DMS153 treated with DMSO at 0.1 percent for 48 hours (cell line): ENCODE data around the gene IL2RA.
"Not testable (repeated sequence)": the region's sequence is repeated elsewhere in the genome, so short reads cannot be mapped to it uniquely, and the experiment has no call there.

Experiments used
- DNase-seq: peaks from one replicate; lab custom pipeline; 2025; ENCODE audit not compliant: unreplicated experiment; lab: John Stamatoyannopoulos, UW

Gene IL2RA

DNA sequence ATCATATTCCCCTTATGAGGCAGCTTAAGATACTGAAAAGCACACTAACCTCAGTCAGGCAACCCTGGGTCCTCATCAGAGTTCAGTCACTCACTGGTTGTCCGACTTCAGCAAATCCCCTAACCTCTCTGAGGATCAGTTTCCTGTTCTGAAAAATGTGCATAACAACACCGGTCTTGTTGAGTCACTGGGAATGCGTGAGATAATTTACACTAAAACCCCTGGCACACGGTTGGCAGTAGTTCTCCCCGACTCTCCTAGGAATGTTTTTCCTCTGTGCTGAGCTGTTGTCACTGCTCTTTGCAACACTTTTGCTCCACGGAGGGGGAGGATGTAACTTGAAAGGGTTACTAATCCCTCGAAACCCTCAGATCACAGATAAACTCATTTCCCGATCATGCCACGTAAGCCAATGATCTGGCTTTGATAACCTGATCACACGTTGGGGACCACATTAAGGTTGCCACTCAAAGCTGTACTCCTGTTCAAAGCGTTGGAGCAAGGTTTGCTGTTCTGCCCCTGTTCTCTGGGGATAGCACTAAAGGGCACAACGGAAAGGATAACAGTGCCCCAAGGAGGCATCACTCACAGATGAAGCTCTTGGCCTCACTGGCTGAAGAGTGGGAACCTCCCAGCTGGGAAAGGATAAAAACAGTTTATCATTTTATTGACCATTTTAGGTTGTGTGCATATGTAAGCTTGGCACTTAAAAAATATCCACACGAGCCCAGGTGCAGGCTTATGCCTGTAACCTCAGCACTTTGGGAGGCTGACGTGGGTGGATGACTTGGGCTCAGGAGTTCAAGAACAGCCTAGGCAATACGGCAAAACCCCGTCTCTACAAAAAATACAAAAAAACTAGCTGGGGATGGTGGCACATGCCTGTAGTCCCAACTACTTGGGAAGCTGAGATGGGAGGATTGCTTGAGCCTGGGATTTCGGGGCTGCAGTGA lies 21.6 kb upstream of the IL2RA start:
- DNase-seq, result no peak

DNA sequence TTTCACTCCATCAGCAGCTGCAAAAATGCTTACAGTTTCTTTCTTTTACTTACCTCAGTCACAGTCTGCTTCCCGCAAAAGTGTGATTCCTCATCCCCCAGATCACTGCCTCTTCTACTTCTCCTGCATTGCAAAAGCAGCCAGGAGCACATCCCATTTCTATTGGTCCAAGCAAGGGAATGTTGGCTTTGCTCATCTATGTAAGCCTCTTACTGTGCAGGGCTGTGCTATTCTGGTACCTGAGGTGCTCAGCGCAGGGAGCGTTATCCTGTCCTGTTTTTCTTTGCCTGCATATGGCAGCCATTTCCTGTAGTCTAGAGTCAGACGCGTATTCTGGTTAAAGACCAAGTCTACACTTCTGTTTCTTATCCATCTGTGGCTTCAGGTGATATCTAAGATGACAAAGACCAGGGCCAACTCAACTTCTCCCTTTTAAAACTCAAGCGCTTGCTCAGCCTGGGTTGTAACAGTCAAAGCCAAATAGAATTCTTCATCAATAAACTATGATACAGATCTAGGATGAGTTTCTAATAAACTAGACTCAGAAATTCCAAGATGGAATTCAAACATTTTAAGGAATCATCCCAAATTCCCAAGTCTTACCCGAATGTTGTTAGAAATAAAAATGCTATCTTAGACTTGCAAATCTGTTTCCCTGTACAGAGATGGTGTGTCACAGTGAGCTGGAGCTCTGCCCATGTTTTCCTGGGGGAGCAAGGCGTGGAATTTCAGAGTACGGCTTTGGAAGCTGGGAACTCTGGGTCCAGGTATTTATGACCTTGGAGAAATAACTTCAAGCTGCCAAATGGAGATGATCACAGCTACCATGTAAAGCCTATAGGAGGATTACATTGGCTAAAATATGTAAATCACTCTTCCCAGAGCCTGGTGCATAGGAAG lies 20.6 kb upstream of the IL2RA start:
- DNase-seq, result no peak

DNA sequence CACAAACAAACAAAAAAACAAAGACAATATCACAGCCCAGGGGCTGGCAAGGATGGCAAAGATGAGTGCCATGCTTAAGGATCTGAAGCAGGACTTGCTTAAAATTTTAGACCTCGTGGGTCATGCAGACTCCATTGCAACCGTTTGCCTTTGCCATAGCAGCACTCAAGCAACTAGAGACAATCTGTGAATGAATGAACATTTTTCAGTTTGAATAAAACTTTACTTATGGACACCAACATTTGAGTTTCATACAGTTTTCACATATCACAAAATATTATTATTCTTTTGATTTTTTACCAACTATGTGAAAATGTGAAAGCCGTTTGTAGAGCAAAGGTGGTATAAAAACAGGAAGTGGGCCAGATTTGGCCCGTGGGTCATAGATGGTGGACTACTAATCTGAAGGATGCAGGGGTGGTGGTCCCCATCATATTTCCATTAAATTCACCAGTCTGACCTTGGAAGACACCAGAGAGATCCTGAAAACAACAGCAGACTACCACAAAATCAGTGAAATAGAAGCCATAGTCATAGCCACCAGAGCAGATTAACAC lies 18.3 kb upstream of the IL2RA start:
- no peak for DNase-seq

DNA sequence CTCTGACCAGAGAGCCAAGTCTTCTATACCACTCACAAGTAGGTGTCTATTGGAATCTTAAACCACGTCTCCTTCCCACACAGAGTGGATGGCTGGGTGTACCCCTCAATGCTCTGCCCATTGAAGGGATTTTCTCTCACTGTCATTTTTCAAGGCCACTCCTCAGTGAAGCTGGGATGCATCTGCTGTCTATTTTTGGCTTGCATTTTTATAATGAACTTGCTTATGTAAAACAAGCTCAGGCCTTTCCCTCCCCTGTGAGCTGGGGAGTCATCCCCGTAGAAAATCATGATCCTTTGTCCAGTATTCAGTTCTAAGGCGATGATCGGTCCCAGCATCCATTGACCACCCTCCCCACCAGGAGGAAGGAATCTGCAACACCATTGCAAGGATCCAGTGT lies 16.9 kb upstream of the IL2RA start:
- no peak for DNase-seq

DNA sequence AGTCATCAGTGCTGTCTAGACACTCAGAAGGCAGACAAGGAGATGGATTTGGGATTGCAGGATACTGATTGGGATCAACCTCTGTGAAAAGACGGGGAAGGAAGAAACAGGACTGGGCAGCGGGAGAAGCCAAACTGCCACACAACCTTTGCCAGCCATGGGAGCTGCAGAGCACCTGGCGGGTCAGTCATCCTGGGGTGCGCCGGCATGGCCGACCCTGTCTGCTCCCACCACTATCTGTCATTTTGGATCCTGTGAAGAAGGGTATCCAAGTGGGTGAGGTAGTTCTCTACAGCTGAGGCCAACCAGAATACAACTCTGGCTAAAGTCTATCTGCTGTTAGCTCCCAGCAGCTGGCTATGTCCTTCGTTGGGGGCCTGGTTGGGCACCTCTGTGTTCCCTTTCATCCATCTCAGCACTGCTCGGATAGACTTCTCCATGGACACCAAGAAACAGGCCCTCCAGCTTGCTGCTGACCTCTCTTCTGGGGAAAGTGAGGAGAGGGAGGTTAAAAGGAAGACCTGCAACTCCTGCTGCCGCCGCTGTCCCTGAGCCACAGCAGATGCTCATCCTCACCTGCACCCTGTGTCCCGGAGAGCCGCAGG lies 15.0 kb upstream of the IL2RA start:
- DNase-seq, result no peak

DNA sequence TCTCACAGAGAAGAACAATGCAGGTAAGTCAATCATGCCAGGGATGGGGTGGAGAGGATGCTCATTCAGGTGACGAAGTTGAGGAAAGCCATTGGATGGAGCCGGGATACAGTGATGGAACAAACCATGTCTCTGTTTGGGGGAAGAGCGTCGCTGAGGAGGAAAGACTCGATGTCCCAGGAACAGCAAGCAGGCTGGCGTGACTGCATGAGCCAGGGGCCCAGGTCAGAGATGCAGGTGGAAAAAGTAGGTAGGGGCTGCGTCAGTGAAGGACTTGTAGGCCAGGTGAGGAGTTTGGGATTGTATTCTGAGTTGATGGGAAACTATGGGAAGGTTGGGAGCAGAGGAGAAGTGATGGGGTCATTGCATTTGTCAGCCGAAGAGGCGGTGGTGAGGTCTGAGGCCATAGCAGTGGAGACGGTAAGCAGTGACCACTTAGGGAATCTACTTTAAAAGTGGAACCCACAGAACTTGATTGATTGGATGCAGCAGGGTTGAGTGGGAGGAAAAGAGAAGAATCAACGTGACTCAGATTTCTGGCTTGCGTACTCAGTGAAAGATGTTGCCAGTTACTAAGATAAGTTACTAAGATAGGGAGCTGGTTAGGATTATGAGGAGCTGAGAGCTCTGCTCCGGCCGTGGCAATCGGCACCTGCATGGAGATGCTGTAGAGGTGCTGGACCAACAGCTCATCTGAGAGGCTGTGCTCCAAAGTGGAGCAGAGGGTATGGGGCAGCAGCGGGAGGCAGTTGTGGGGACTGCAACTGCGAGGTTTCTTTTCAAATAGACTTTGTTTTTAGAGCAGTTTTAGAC lies 12.5 kb upstream of the IL2RA start:
- no peak for DNase-seq

DNA sequence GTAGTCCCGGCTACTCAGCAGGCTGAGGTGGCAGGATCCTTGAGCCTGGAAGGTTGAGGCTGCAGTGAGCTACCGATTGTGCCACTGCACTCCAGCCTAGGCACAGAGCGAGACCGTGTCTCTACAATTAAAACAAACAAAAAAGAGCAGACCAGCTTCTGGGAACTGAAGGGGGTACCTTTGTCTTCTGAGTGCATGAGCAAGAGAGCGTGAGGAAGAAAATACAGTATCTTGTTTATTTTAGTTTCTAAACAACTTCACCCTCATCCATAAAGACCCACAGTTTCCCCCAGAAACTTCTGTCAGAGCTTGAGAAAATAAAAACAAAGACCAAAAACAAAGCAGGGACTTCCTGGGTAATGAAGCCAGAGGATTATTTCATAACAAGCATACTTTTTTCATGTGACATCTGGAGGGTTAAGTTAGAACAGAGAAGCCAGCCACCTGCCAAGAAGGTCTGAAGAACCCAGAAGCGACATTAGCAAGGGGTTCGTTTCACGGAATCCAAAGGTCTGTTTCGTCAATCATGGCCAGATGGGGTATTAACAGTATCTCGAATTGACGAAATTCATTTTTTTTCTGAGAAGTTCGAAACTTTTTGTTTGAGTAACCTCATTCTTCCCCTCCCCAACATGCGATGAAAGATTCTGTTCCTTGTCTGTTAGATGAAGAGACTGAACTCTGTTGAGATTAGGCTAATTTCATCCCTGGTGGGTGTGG lies 10.2 kb upstream of the IL2RA start:
- no peak for DNase-seq

DNA sequence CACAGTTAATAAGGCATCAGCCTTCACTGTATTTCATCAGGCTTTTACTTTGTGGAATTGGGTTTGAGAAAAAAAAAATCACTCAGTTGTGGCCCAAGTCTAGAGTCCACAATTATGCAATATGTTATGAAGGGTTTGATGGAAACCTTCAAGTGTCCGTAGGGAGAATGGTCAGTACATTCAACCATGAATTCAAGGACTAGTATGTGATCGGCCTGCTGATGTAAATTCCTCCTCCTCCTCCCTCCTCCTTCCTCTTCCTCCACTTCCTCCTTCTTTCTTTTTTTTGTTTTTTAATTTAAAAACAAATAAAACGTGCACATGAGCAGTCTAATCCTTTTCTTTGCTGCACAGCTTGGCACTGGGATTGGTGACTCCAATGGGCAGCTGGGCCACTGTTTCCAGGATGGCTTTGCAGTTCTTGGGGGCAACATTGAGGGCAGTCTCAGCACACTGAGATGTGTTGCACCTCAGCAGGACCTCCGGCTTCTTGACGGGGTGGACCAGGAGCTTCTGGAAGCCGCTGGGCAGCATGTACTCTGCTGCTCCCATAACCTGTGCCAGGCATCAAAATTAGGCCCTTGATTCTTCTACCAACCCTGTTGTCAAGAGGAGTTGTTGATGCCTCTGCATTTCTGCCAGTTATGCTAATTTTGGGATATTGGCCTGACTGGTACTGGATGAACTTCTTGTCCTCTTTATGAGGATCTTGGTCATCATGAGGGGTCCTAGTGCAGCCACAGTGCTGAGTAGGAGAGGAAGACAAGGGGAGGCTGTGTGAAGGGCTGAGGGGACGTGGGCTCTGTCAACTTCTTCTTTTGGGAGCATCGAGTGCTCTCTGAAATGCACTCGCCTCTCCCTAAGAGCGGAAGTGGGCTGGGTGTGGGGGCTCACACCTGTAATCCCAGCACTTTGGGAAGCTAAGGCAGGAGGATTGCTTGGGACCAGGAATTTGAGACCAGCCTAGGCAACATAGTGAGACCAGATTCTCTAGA lies 9.3 kb upstream of the IL2RA start:
- no peak for DNase-seq

DNA sequence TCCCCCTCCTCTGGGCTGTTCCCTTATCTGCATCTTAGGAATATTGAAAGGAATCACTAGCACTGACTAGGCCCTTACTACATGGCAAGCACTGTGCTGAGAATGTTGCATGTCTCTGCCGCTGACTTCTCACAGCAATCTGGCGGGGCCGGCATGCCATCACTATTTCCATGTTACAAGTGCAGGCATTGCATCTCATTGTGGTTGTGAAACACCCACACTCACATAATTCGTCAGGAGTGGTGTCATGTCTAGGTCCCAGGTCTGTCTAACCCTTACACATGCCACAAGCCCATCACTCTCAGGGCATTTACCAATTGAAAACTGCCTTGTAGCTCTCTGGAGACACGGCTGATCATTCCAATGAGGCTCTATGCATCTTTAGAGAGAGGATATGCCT lies 8.5 kb upstream of the IL2RA start:
- no peak for DNase-seq

DNA sequence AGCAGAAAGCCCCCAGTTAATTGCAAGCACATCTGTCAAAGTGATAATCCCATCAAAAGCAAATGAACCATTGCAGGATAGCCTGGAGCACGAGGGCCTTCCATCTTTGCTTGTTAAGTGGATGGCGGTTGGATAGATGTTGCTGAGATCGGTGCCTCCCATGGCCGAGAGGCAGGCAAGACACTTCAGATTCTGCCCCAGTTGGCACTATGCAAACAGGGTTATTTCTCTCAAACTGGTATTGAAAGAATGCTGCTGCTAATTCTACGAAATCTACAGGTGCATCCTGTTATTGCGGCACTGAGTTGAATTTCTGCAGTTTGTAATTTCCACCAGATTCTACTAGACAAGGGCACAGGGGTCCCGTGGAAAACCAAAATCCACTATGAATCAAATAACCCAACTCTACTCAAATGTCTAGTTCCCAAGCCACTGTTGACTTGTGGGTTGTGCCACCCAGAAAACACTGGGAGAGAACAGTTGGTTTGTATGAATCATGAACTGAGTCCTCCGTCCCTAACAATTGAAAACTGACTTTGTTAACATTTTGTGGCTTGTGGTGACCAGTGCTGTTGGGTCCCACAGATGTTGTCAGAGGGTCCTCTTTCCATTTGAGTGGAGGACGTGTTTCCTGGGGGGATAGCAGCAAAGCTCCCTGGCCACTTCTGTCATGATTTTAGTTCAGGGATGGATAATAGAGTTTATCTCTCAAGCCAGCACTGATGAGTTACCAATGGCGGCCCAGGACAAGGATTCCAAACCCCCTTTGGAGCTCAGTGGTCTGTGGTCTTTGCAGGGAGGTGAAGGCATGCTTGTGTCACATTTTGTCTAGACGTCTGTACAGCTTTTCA lies 7.1 kb upstream of the IL2RA start:
- DNase-seq, result no peak

DNA sequence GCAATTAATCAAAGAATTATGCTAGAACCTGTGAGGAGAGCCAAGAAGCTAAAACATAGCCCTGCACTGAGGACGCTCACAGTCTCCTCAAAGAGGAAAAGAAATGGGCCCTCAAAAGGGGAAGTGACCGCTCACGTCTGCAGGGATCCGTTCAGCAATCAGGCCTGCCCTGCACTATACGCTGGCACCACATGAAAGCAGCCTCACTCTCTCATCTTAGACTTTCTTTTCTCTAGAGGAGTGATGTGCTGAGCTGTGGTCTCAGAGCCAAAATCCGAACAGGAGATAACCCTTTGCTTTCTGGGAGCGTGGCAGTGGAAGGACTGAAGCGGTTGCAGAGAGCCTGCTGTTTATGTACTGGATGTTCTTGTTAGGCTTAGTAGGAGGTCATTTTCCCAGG lies 6.3 kb upstream of the IL2RA start:
- no peak for DNase-seq

DNA sequence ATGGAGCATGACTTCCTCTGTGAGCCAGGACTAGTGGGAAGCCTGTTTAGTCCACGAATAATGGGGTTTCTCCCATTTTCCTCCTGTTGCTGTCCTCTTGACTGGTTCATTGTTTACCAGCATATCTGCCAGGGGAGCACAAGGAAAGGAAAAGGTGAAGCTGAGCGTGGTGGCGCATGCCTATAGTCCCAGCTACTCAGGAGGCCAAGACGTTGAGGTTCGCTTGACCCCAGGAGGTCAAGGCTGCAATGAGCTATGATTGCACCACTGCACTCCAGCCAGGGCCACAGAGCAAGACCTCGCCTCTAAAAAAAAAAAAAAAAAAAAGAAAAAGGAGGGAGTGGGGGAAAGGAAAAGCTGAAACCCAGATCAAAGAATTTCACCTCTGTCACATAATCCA lies 5.8 kb upstream of the IL2RA start:
- no peak for DNase-seq

DNA sequence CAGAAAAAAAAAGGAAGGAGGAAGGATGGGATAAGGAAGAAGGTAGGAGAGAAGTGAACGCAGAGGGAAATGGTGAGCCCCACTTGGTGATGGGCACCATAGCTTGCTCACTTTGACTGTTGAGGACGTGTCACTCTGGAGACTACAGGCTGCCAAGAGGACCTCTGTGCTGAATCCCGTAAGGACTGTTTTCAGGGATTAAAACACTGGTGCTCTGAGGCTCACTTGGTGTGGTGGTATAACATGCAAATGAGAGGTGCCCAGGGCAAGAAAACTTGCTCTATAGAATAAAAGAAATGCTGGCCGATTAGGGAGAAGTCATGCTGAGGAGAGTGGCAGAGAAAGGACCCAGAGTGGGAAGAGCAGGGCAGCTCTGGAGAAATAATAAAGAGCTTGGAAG lies 5.3 kb upstream of the IL2RA start:
- DNase-seq, result no peak

DNA sequence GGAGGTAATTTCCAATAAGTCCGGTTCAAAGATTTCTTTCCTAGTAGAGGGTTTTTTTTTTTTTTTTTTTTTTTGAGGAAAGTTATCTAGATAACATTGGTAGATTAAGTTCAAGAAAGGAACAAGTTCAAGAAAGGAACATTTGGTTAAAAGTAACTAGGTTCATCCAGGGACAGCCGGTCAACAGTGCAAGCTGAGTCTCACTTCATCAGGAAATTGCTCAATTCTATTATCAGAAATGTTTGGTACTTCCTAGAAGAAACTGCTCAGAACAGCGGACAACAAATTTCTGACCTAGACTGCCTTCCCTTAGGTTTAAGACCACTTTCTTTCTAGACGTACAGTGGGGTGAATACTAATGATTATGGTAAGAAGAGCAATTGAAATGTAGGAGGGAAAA lies 3.7 kb upstream of the IL2RA start:
- DNase-seq, result no peak

DNA sequence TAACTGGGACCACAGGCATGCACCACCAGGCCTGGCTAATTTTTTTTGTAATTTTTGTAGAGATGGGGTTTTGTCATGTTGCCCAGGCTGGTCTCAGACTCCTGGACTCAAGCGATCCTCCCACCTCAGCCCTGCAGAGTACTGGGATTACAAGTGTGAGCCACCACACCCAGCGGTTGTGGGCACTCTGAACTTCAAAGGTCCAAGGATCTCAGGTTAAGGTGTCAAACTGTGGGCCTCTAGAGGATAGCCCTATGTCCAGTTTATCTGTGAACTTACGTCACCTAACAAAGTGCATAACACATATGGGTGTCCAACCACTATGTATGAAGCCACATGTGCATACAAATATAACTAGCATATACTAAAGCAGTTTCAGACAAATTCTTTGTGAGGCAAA lies 3.2 kb upstream of the IL2RA start:
- no peak for DNase-seq

DNA sequence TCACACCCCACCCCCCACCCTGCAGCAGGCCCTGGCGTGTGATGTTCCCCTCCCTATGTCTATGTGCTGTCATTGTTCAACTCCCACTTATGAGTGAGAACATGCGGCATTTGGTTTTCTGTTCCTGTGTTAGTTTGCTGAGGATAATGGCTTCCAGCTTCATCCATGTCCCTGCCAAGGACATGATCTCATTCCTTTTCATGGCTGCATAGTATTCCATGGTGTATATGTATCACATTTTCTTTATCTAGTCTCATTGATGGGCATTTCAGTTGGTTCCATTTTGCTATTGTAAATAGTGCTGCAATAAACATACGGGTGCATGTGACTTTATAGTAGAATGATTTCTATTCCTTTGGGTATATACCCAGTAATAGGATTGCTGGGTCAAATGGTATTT lies 2.6 kb upstream of the IL2RA start:
- DNase-seq, result not testable (repeated sequence)

DNA sequence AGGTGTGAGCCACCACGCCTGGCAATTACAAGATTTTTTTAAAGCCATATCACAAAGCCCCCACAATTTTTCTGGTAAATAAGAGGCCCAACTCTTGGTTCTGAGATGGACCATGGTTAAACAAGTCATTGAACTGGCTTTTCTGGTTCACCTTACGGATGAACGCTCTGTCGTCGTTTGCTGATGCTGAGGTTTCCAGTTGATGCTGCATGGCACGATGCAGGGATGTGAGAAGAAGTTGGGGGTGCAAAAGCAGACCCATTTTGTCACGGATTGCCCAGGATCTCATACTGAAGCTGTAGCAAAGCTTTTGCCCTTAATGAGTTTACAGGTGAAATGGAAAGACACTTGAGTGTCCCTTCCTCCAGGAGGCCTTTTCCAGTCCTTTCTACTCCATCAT lies 2.0 kb upstream of the IL2RA start:
- no peak for DNase-seq

DNA sequence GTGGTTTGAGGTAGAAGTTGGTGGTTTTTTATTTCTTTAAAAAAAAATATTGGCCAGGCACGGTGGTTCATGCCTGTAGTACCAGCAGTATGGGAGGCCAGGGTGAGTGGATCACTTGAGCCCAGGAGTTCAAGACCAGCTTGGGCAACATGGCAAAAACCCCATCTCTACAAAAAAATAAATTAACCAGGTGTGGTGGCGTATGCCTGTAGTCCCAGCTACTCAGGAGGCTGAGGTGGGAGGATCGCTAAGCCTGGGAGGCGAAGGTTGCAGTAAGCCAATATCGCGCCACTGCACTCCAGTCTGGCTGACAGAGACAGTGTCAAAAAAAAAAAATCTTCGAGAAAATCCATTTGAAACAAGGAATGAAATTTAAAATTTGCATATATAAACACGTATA lies 1.1 kb downstream of the IL2RA start:
- DNase-seq, result no peak
